Stimulated activated memory B cell treated with anti-CD40 and anti-IgM and Interleukin-4, amounts not matched to agents 10 μg/mL and 1 μg/mL and 100 μg/mL, for 72 hours (primary cell): Measurements from ENCODE around the gene MED4.
A peak's percentile ranks its signal among the peaks of the same experiment; 100 is the strongest.

Source experiments
- ATAC-seq: fragments of 150-1000 bp; cut with Tn5 transposase; 2 replicates; pipeline ENCODE4 v1.10.0; 2021
- H3K27ac Mint-ChIP-seq: one replicate; pipeline ENCODE4 v1.8.0; 2022; ENCODE audit warnings: mild to moderate bottlenecking, mixed read lengths
- H3K27me3 Mint-ChIP-seq: one replicate; pipeline ENCODE4 v1.8.0; 2022; ENCODE audit warnings: mixed read lengths
- H3K36me3 Mint-ChIP-seq: one replicate; pipeline ENCODE4 v1.8.0; 2022; ENCODE audit warnings: mixed read lengths
- H3K4me1 Mint-ChIP-seq: one replicate; pipeline ENCODE4 v1.8.0; 2022; ENCODE audit warnings: mixed read lengths
- H3K4me3 Mint-ChIP-seq: one replicate; pipeline ENCODE4 v1.8.0; 2022; ENCODE audit warnings: mild to moderate bottlenecking, moderate library complexity, mixed read lengths
- H3K9me3 Mint-ChIP-seq: one replicate; pipeline ENCODE4 v1.8.0; 2022; ENCODE audit warnings: mixed read lengths

MED4 gene

DNA sequence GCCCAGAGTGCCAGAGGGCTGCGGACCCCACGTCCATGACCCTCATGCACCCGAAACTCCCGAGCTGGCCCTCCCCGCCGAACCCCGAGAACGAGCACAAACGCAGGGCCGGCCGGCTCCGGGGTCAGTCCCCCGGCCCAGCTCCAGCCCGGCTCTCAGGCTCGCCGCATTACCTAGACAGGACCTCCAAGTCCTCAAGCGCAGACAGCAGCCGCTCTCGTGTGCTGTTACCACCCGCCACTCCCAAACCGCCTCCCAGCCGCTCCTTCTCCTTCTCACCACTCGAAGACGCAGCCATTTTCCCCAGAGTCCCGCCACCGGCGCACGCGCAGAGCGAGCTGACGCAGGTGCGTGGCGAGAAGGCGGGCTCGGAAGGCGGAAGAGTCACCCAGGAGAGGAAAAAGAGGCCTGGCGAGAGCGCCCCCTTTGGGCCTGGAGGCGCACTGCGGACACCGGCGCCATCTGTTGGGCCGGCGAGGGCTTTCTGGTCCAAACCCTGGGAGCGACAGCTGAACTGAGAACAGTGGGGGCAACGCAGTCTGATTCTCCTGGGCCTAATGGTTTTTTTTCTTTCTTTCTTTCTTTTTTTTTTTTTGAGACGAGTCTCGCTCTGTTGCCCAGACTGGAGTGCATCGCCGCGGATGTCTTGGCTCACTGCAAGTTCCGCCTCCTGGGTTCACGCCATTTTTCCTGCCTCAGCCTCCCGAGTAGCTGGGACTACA lies at the start of gene MED4:
Gene MED4 (minus strand): TSS at position 324 of the 722 bp plus-strand sequence. CDS start 26 bp downstream, at position 298.
- peaks cover 32% of the 10 kb centered on the region for H3K4me1 Mint-ChIP-seq
- H3K27me3 Mint-ChIP-seq, result no peaks in the 10 kb centered on the region
- peaks cover 3% of the 10 kb centered on the region for H3K9me3 Mint-ChIP-seq
- H3K27ac Mint-ChIP-seq, result peak within 1 kb of the TSS; percentile 93
- H3K36me3 Mint-ChIP-seq, result peaks cover 6% of the 10 kb centered on the region
- ATAC-seq, result peak; percentile 95
- H3K4me3 Mint-ChIP-seq, result peak within 1 kb of the TSS; percentile 88

- no peaks in the 10 kb centered on the region for H3K36me3 Mint-ChIP-seq
- peaks cover 5% of the 10 kb centered on the region for H3K9me3 Mint-ChIP-seq
- no peaks in the 10 kb centered on the region for H3K27me3 Mint-ChIP-seq
- H3K4me1 Mint-ChIP-seq, result peaks cover 27% of the 10 kb centered on the region
- ATAC-seq, result peak; percentile 57
- no peak overlapping the region for H3K4me3 Mint-ChIP-seq
- peak overlapping the region; percentile 1 for H3K27ac Mint-ChIP-seq
Observed at GRCh38 chr13:48144413-48145035, 49.6 kb upstream of the MED4 start.

GRCh38 chr13:48142436-48142835 lies 47.5 kb upstream of the MED4 start:
- Mint-ChIP-seq H3K36me3 (no peaks in the 10 kb centered on the region), H3K27me3 (no peaks in the 10 kb centered on the region), H3K27ac (peak overlapping the region; percentile 0), H3K4me3 (no peak overlapping the region), H3K9me3 (peaks cover 5% of the 10 kb centered on the region), H3K4me1 (peaks cover 27% of the 10 kb centered on the region)
- ATAC-seq, result peak; percentile 95

DNA sequence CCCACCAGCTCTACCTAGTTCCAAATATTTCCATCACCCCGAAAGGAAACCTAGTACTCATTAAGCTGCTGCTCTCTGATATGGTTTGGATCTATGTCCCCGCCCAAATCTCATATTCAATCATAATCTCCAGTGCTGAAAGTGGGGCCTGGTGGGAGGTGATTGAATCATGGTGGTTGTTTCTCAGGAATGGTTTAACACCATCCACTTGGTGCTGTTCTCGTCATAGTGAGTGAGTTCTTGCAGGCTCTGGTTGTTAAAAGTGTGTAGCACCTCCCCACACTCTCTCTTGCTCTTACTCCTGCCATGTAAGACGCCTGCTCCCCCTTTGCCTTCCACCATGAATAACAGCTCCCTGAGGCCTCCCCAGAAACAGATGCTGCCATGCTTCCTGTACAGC lies 43.4 kb upstream of the MED4 start:
- no peaks in the 10 kb centered on the region for H3K36me3 Mint-ChIP-seq
- ATAC-seq, result no peak
- peaks cover under 1% of the 10 kb centered on the region for H3K27me3 Mint-ChIP-seq
- H3K27ac Mint-ChIP-seq, result no peak overlapping the region
- H3K4me3 Mint-ChIP-seq, result no peak overlapping the region
- peaks cover 3% of the 10 kb centered on the region for H3K9me3 Mint-ChIP-seq
- H3K4me1 Mint-ChIP-seq, result peaks cover 13% of the 10 kb centered on the region

- Mint-ChIP-seq H3K4me1 (no peaks in the 10 kb centered on the region), H3K27ac (no peak overlapping the region), H3K9me3 (no peaks in the 10 kb centered on the region), H3K4me3 (no peak overlapping the region), H3K27me3 (peaks cover 11% of the 10 kb centered on the region), H3K36me3 (no peaks in the 10 kb centered on the region)
- ATAC-seq, result no peak
Observed at GRCh38 chr13:48132961-48133360, 38.1 kb upstream of the MED4 start.

DNA sequence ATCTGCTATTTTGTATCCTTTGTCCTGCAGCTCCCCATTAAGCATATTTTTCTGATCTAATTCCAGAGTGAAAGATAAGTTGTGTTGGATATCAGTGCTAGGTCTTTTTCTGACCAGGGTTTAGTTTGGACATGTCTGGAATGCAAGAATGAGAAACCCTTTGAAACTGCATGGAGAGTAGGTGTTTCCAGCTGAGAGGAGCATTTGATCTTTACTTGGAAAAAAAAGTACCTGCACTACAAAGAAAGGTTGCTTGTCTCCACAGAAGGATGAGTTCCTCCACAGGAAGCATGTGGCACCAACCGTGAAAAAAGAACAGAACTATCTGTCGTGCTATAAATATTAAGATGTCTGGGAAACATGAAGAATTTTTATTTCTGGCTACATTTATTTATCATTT lies 36.6 kb upstream of the MED4 start:
- no peak overlapping the region for H3K4me3 Mint-ChIP-seq
- peaks cover 6% of the 10 kb centered on the region for H3K4me1 Mint-ChIP-seq
- H3K27me3 Mint-ChIP-seq, result peaks cover 11% of the 10 kb centered on the region
- no peak overlapping the region for H3K27ac Mint-ChIP-seq
- no peaks in the 10 kb centered on the region for H3K9me3 Mint-ChIP-seq
- ATAC-seq, result no peak
- no peaks in the 10 kb centered on the region for H3K36me3 Mint-ChIP-seq

GRCh38 chr13:48126944-48127830 lies 32.3 kb upstream of the MED4 start:
- H3K27me3 Mint-ChIP-seq, result peaks cover under 1% of the 10 kb centered on the region
- no peaks in the 10 kb centered on the region for H3K36me3 Mint-ChIP-seq
- H3K27ac Mint-ChIP-seq, result no peak overlapping the region
- no peaks in the 10 kb centered on the region for H3K9me3 Mint-ChIP-seq
- H3K4me1 Mint-ChIP-seq, result peaks cover 6% of the 10 kb centered on the region
- peak; percentile 64 for ATAC-seq
- H3K4me3 Mint-ChIP-seq, result no peak overlapping the region

- Mint-ChIP-seq H3K4me3 (no peak overlapping the region), H3K27me3 (no peaks in the 10 kb centered on the region), H3K4me1 (peaks cover 6% of the 10 kb centered on the region), H3K9me3 (no peaks in the 10 kb centered on the region), H3K36me3 (no peaks in the 10 kb centered on the region), H3K27ac (no peak overlapping the region)
- no peak for ATAC-seq
Observed at GRCh38 chr13:48125794-48126228, 30.9 kb upstream of the MED4 start.

DNA sequence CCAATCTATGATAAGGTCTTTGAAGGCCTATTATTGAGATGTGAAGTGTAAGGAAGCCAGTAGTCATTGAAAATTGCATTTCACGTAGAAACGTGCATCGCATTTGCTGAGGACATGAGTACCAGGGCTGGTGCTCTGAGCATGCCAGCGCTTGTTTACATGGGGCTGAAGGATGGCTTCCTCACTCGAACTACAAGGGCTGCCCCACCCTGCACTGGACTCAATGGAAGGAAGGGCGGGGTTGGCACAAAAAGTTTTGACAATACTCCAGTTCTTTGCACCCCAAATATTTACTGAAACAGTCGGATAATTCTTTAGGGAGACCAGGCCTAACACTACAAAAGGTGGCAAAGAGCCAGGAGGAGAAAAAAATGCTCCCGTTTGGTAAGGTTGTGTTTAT lies 28.9 kb upstream of the MED4 start:
- no peaks in the 10 kb centered on the region for H3K9me3 Mint-ChIP-seq
- H3K4me1 Mint-ChIP-seq, result peaks cover 6% of the 10 kb centered on the region
- H3K4me3 Mint-ChIP-seq, result no peak overlapping the region
- no peak overlapping the region for H3K27ac Mint-ChIP-seq
- no peaks in the 10 kb centered on the region for H3K27me3 Mint-ChIP-seq
- no peak for ATAC-seq
- H3K36me3 Mint-ChIP-seq, result no peaks in the 10 kb centered on the region

- H3K4me1 Mint-ChIP-seq, result no peaks in the 10 kb centered on the region
- H3K27ac Mint-ChIP-seq, result no peak overlapping the region
- H3K36me3 Mint-ChIP-seq, result no peaks in the 10 kb centered on the region
- H3K27me3 Mint-ChIP-seq, result peaks cover 16% of the 10 kb centered on the region
- peaks cover 3% of the 10 kb centered on the region for H3K9me3 Mint-ChIP-seq
- no peak overlapping the region for H3K4me3 Mint-ChIP-seq
- no peak for ATAC-seq
Observed at GRCh38 chr13:48121733-48122132, 26.8 kb upstream of the MED4 start.

- H3K9me3 Mint-ChIP-seq, result peaks cover 3% of the 10 kb centered on the region
- H3K4me3 Mint-ChIP-seq, result no peak overlapping the region
- no peak for ATAC-seq
- peaks cover 17% of the 10 kb centered on the region for H3K27me3 Mint-ChIP-seq
- no peaks in the 10 kb centered on the region for H3K4me1 Mint-ChIP-seq
- H3K27ac Mint-ChIP-seq, result no peak overlapping the region
- no peaks in the 10 kb centered on the region for H3K36me3 Mint-ChIP-seq
Observed at GRCh38 chr13:48120241-48120640, 25.3 kb upstream of the MED4 start.

DNA sequence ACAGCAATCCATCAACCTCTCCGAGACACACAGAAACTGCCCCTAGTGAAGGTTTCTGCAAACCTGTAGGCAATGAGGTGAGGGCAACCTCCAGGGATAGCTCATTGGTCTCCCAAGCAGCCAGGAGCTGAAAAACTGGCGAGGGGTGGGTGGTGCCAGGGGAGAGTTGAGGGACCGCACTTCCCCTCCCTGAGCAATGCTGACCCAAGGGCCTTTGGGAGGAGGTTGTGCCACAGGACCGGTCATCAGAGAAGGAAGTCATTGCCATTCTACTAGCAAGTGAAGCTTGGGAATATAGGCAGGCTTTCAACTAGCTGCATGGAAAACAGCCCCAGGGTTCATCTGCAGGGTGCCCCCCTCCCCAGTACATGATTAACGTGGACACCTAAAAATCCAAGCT lies 23.1 kb upstream of the MED4 start:
- H3K27me3 Mint-ChIP-seq, result peaks cover 38% of the 10 kb centered on the region
- ATAC-seq, result no peak
- no peak overlapping the region for H3K4me3 Mint-ChIP-seq
- H3K27ac Mint-ChIP-seq, result no peak overlapping the region
- H3K4me1 Mint-ChIP-seq, result no peaks in the 10 kb centered on the region
- peaks cover 3% of the 10 kb centered on the region for H3K9me3 Mint-ChIP-seq
- H3K36me3 Mint-ChIP-seq, result no peaks in the 10 kb centered on the region

DNA sequence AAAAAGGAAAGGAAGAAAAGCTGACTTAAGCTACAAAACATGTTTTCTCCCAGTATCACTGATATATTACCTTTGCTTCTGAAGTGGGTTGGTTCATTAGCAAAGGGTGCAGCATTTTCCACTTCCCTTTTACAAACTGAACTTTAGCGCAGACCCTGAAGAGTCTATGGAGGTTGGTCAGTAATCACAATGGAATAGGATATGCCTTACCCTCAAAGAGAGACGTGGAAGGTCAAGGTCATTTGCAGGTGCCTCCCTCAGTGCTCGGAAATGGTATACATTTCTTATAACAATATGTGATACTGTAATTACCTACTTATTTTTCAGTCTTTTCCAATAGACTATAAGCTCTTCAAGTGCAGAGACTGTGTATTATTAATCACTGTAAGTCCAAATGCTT lies 21.9 kb upstream of the MED4 start:
- no peak overlapping the region for H3K27ac Mint-ChIP-seq
- no peak overlapping the region for H3K4me3 Mint-ChIP-seq
- peaks cover 3% of the 10 kb centered on the region for H3K9me3 Mint-ChIP-seq
- ATAC-seq, result no peak
- H3K4me1 Mint-ChIP-seq, result no peaks in the 10 kb centered on the region
- H3K36me3 Mint-ChIP-seq, result no peaks in the 10 kb centered on the region
- peaks cover 51% of the 10 kb centered on the region for H3K27me3 Mint-ChIP-seq

- no peak overlapping the region for H3K4me3 Mint-ChIP-seq
- ATAC-seq, result no peak
- no peaks in the 10 kb centered on the region for H3K4me1 Mint-ChIP-seq
- no peak overlapping the region for H3K27ac Mint-ChIP-seq
- H3K36me3 Mint-ChIP-seq, result no peaks in the 10 kb centered on the region
- H3K27me3 Mint-ChIP-seq, result peaks cover 53% of the 10 kb centered on the region
- peaks cover 3% of the 10 kb centered on the region for H3K9me3 Mint-ChIP-seq
Observed at GRCh38 chr13:48113756-48114130, 18.8 kb upstream of the MED4 start.

- H3K4me1 Mint-ChIP-seq, result no peaks in the 10 kb centered on the region
- H3K36me3 Mint-ChIP-seq, result no peaks in the 10 kb centered on the region
- no peak overlapping the region for H3K4me3 Mint-ChIP-seq
- peaks cover 3% of the 10 kb centered on the region for H3K9me3 Mint-ChIP-seq
- no peak for ATAC-seq
- no peak overlapping the region for H3K27ac Mint-ChIP-seq
- H3K27me3 Mint-ChIP-seq, result peaks cover 51% of the 10 kb centered on the region
Observed at GRCh38 chr13:48112896-48113755, 18.2 kb upstream of the MED4 start.
